Gastroesophageal sphincter (tissue), 4 donors: ENCODE data around the gene PTPRJ. TPM values are rescaled to one million over a fixed set of nuclear protein-coding genes. Genes with fewer than 3 reads are reported as not detected.

Source experiments
- ATAC-seq: fragments of 150-250 bp; one replicate; pipeline ENCODE4 v1.9.1; 2016; ENCODE audit warnings: mild to moderate bottlenecking, moderate library complexity
- H3K27ac ChIP-seq, 4 donors: fragments of 200-600 bp; sonication (generic) in 3 of 4; 1 replicate in 3 of 4; 2 replicates in 1 of 4; pipeline ENCODE4 v1.5.1; 2016 to 2019
- H3K27me3 ChIP-seq: fragments of 200-600 bp; sonication (generic); one replicate; pipeline ENCODE4 v1.5.1; 2019
- H3K36me3 ChIP-seq, 2 donors: fragments of 200-600 bp; sonication (generic); one replicate each; pipeline ENCODE4 v1.5.1; 2019; ENCODE audit warnings: control low read depth in 1 of 2
- H3K4me1 ChIP-seq, 3 donors: fragments of 200-600 bp; sonication (generic); 1 replicate in 2 of 3; 2 replicates in 1 of 3; pipeline ENCODE4 v1.5.1; 2016 to 2019; ENCODE audit warnings: control low read depth in 2 of 3
- H3K4me3 ChIP-seq, 2 donors: fragments of 200-600 bp; sonication (generic); one replicate each; pipeline ENCODE4 v1.5.1; 2019; ENCODE audit warnings: mild to moderate bottlenecking in 1 of 2, moderate library complexity in 1 of 2
- H3K9me3 ChIP-seq, 3 donors: fragments of 200-600 bp; sonication (generic); one replicate each; pipeline ENCODE4 v1.5.1; 2017 to 2019; ENCODE audit warnings: control low read depth in 2 of 3
- EP300 ChIP-seq: sonication (generic); formaldehyde crosslinking; IDR thresholded peaks from one replicate; pipeline ENCODE4 v1.6.1; 2017; ENCODE audit warnings: antibody characterized with exemption, mild to moderate bottlenecking
- POLR2A ChIP-seq, 2 donors: fragments of 450-650 bp; IDR thresholded peaks; one replicate each; pipeline ENCODE4 v1.6.1; 2017; ENCODE audit warnings: antibody characterized with exemption in 2 of 2, mild to moderate bottlenecking in 2 of 2, moderate library complexity in 1 of 2
- POLR2AphosphoS5 ChIP-seq: sonication (generic); formaldehyde crosslinking; IDR thresholded peaks from one replicate; pipeline ENCODE4 v1.6.1; 2017; ENCODE audit warnings: antibody characterized with exemption
- WGBS, 2 donors: methylation state at CpG; one replicate each; pipeline ENCODE4 v1.1.5; 2018; ENCODE audit warnings: low coverage in 1 of 2; 5-methylcytosine and 5-hydroxymethylcytosine counted together
- total RNA-seq, 4 donors: library from RNA; depleted of rRNA; stranded (reverse); fragments of >200 nt; gene quantifications; one replicate each; pipeline ENCODE4 v1.1.0, GENCODE V29; 2016
- TF ChIP-seq, protein P1 (sequence below), 4 experiments: fragments of 200-600 bp in 2 of 4; fragments of 450-650 bp in 2 of 4; sonication (generic) in 1 of 4; IDR thresholded peaks; one replicate each; pipeline ENCODE4 v1.5.1; 2017 to 2019; ENCODE audit warnings: antibody characterized with exemption in 4 of 4, mild to moderate bottlenecking in 2 of 4, moderate library complexity in 2 of 4

Gene PTPRJ
- total RNA-seq, 4 donors from 2014 or later = 5.4 to 13.5 (median 10.5) TPM

DNA sequence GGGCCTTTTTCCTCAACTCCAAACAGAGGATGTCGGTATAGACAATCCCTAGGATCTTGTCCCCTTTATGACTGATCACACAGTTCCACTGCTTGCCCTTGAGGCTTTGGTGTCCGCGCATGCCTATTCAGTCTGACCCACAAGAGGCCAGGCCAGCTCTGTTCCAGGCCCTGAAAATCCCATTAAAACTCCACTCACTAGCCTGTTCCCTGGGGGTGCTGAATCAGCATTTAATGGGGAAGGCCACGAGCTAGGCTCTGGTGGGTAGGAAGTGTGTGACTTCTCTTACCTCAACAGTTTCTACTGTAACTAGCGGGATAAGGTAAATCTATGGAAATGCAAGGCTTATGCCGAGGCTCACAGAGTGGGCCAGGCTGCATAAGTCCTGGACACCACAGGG, 117.7 kb downstream of the PTPRJ start:
- Histone ChIP-seq H3K27me3 (peaks cover 21% of the 10 kb centered on the region), H3K4me3 (no peak overlapping the region), H3K36me3 (no peaks in the 10 kb centered on the region), H3K27ac (no peak overlapping the region), H3K9me3 (no peaks in the 10 kb centered on the region), H3K4me1 (peaks cover 0 to 18% (median 3%) of the 10 kb centered on the region in 3 donors)
- TF ChIP-seq EP300 (no peak), POLR2A (IDR thresholded peaks at IDR 0.05) (no peak), POLR2AphosphoS5 (no peak)
- TF ChIP-seq, protein P1, sequence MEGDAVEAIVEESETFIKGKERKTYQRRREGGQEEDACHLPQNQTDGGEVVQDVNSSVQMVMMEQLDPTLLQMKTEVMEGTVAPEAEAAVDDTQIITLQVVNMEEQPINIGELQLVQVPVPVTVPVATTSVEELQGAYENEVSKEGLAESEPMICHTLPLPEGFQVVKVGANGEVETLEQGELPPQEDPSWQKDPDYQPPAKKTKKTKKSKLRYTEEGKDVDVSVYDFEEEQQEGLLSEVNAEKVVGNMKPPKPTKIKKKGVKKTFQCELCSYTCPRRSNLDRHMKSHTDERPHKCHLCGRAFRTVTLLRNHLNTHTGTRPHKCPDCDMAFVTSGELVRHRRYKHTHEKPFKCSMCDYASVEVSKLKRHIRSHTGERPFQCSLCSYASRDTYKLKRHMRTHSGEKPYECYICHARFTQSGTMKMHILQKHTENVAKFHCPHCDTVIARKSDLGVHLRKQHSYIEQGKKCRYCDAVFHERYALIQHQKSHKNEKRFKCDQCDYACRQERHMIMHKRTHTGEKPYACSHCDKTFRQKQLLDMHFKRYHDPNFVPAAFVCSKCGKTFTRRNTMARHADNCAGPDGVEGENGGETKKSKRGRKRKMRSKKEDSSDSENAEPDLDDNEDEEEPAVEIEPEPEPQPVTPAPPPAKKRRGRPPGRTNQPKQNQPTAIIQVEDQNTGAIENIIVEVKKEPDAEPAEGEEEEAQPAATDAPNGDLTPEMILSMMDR (IDR thresholded peaks at IDR 0.05) = no peak
- ATAC-seq = no peak
- 74 to 88% methylated on average over 1 to 4 of the region's 6 CpGs for WGBS, 2 donors

DNA sequence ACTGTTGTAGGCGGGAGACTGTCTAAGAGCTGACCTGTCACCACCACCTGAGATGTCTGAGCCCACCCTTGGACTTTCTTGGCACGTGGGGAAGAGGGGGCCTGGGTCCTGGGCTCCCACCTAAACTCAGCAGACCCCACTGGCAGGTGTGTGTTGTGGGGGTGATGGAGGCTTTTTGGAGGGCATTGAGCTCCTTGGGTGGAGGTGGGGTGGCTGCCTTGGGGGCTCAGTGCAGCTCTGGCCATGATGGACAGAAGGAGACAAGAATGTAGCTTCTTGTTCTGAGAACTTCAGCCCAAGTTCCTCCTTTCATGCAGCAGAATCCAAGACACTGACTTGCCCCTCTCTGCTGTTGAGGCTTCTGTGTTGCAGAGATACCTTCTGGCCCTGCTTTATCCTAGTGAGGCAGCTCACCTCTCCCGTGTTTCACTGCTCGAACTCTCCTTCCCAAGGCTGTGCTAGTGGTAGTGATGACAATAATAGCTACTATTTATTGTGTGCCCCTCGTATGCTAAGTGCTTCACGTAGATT, 119.6 kb downstream of the PTPRJ start:
- no peak overlapping the region for H3K4me3 ChIP-seq
- H3K36me3 ChIP-seq = no peaks in the 10 kb centered on the region
- no peaks in the 10 kb centered on the region for H3K9me3 ChIP-seq
- peaks cover 0 to 8% (median 4%) of the 10 kb centered on the region in 3 donors for H3K4me1 ChIP-seq
- ATAC-seq = no peak
- WGBS, 2 donors = 89 to 90% methylated on average over 3 to 4 of the region's 6 CpGs
- no peak overlapping the region for H3K27ac ChIP-seq
- TF ChIP-seq EP300 (no peak), POLR2AphosphoS5 (no peak), POLR2A (IDR thresholded peaks at IDR 0.05) (no peak)
- TF ChIP-seq, protein P1 (IDR thresholded peaks at IDR 0.05) = no peak
- H3K27me3 ChIP-seq = peaks cover 21% of the 10 kb centered on the region

DNA sequence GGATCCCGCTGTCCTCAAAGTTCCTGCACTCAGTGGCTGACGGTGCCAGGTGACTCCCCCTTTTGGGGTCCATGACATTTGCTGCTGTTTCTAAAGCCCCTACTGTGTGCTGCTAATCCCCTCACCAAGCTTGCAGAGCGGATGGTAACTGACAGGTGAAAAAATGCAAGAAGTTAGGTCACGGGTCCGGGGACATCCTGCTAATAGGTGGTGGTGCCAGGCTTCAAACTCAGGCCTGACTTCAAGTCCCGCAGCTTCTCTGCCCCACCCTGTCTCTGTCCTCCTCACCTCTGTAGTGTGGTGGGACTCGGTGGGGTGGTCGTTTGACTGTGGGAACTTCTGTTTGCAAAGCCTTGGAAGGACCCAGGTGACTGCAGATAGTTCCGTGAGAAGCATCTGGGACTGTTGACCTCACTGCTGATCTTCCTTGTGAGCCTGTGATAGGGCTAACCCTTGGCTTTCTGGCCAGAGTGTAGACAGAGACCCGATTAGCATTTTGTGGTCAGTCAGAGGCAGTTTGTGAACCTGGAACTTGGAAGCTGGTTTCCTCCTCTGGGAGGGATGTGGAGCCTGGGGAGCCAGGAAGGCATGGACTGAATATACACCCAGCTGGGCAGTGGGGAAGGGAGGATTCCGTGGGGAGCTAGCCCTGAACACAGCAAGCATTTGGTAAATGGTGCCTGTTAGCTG, 120.8 kb downstream of the PTPRJ start:
- no peaks in the 10 kb centered on the region for H3K36me3 ChIP-seq
- TF ChIP-seq EP300 (no peak), POLR2A (IDR thresholded peaks at IDR 0.05) (no peak)
- TF ChIP-seq, protein P1 (IDR thresholded peaks at IDR 0.05) = no peak

DNA sequence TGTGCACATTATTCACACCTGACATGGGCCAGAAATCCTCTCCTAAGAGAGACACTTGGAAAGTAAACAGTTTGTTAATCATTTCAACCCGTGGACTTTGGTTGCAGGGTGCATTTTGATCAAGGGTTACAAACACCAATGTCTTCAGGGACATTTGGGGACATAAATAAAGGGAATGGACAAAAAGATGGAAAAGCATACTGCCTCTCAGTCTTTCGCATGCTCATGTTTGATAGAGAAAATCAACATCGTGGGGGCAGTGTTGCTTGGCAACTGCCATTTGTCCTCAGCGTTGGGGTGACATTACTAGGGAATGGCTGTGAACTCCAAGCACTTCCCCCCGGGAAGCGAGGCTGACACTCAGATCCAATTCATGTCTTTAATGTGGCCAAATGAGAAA, 121.6 kb downstream of the PTPRJ start:
- TF ChIP-seq EP300 = no peak
- TF ChIP-seq POLR2AphosphoS5 = no peak
- no peak for TF ChIP-seq POLR2A (IDR thresholded peaks at IDR 0.05)
- TF ChIP-seq, protein P1 (IDR thresholded peaks at IDR 0.05) = no peak
- WGBS, 2 donors = 47 to 67% methylated on average over 6 of the region's 6 CpGs
- Histone ChIP-seq H3K27me3 (peaks cover 11% of the 10 kb centered on the region), H3K4me1 (peaks cover 0 to 8% (median 4%) of the 10 kb centered on the region in 3 donors), H3K36me3 (no peaks in the 10 kb centered on the region), H3K9me3 (no peaks in the 10 kb centered on the region), H3K4me3 (no peak overlapping the region), H3K27ac (no peak overlapping the region)
- no peak for ATAC-seq

More for the DNA sequence above, 120.8 kb downstream of the PTPRJ start:
- 67 to 82% methylated on average over 2 to 5 of the region's 11 CpGs for WGBS, 2 donors
- peaks cover 0 to 8% (median 4%) of the 10 kb centered on the region in 3 donors for H3K4me1 ChIP-seq
- peaks cover 15% of the 10 kb centered on the region for H3K27me3 ChIP-seq
- no peak for ATAC-seq
- H3K4me3 ChIP-seq = no peak overlapping the region
- no peaks in the 10 kb centered on the region for H3K9me3 ChIP-seq
- H3K27ac ChIP-seq = no peak overlapping the region
